ENCODE data around the gene ADGRG3.

The ADGRG3 gene

DNA sequence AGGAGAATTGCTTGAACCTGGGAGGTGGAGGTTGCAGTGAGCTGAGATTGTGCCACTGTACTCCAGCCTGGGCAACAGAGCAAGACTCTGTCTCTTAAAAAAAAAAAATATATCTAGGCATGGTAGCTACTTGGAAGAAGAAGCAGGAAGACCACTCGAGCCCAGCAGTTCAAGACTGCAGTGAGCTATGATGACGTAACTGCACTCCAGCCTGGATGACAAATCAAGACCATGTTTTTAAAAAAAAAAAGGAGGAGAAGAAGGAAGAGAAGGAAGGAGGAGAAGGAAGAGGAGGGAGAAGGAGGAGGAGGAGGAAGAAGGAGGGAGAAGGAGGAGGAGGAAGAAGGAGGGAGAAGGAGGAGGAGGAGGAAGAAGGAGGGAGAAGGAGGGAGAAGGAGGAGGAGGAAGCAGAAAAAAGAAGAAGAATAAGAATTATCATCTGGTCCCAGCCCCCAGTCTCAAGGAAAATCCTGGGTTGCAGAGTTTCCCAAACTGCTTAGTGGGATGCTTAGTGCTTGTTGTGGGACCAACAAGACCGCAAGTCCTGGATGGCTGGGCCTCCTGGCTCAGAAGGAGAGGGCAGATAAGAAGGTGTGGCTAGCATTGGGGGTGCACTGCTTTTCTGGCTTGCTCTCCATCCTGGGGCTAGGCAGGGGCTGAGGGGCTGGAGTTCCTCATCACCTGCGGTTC is 22.8 kb downstream of the ADGRG3 start:
- Histone ChIP-seq H3K9me2 (replicated peaks; ENCODE audit: insufficient read depth, low read length) (no peaks in the 10 kb centered on the region), H3K4me2 (ENCODE audit: low read depth, low read length, poor library complexity, severe bottlenecking) (no peak overlapping the region), H3K27ac (ENCODE audit: low read depth, low read length) (no peak overlapping the region), H3K27me3 (ENCODE audit: low read length) (no peaks in the 10 kb centered on the region), H3F3A (ENCODE audit: insufficient read depth) (no peaks in the 10 kb centered on the region), H3K9ac (ENCODE audit: low read length) (no peak overlapping the region), H3K36me3 (ENCODE audit: low read length) (no peaks in the 10 kb centered on the region), H2AFZ (ENCODE audit: low read depth, low read length, severe bottlenecking) (no peak overlapping the region), H4K20me1 (ENCODE audit: low read depth, low read length) (no peaks in the 10 kb centered on the region), H3K9me3 (ENCODE audit: insufficient read depth, low read length) (no peaks in the 10 kb centered on the region), H3K79me2 (ENCODE audit: insufficient read depth, low read length) (no peaks in the 10 kb centered on the region), H3K4me3 (ENCODE audit: insufficient read depth, low read length, poor library complexity, severe bottlenecking) (no peak overlapping the region)
- TF ChIP-seq, protein P1, sequence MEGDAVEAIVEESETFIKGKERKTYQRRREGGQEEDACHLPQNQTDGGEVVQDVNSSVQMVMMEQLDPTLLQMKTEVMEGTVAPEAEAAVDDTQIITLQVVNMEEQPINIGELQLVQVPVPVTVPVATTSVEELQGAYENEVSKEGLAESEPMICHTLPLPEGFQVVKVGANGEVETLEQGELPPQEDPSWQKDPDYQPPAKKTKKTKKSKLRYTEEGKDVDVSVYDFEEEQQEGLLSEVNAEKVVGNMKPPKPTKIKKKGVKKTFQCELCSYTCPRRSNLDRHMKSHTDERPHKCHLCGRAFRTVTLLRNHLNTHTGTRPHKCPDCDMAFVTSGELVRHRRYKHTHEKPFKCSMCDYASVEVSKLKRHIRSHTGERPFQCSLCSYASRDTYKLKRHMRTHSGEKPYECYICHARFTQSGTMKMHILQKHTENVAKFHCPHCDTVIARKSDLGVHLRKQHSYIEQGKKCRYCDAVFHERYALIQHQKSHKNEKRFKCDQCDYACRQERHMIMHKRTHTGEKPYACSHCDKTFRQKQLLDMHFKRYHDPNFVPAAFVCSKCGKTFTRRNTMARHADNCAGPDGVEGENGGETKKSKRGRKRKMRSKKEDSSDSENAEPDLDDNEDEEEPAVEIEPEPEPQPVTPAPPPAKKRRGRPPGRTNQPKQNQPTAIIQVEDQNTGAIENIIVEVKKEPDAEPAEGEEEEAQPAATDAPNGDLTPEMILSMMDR (IDR thresholded peaks at IDR 0.05; ENCODE audit: insufficient read depth, low read length, poor library complexity, severe bottlenecking) = no peak

DNA sequence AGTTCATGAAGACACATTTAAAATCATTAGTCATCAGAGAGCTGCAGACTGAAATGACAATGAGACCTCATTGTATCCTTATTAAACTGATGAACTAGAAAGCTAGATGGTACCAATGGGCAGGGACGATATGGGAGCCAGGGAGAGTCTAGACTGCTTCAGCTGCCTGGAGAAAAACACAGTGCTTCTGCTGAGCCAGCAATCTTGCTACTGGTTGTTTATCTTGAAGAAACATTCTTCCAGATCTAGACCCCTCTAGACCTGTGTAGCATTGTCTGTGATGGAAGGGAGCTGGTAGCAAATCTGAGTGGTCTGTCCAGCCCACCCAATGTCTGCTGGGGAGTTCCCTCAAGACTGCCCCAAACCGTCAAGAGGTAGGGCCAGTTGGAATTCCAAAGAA is 24.5 kb downstream of the ADGRG3 start:
- H3K79me2 ChIP-seq (ENCODE audit: insufficient read depth, low read length) = no peaks in the 10 kb centered on the region
- no peaks in the 10 kb centered on the region for H3K9me3 ChIP-seq (ENCODE audit: insufficient read depth, low read length)
- no peak overlapping the region for H2AFZ ChIP-seq (ENCODE audit: low read depth, low read length, severe bottlenecking)
- no peaks in the 10 kb centered on the region for H4K20me1 ChIP-seq (ENCODE audit: low read depth, low read length)
- no peak overlapping the region for H3K27ac ChIP-seq (ENCODE audit: low read depth, low read length)
- no peak overlapping the region for H3K4me2 ChIP-seq (ENCODE audit: low read depth, low read length, poor library complexity, severe bottlenecking)
- no peak overlapping the region for H3K9ac ChIP-seq (ENCODE audit: low read length)
- no peaks in the 10 kb centered on the region for H3K9me2 ChIP-seq (replicated peaks; ENCODE audit: insufficient read depth, low read length)
- no peaks in the 10 kb centered on the region for H3K36me3 ChIP-seq (ENCODE audit: low read length)
- H3K27me3 ChIP-seq (ENCODE audit: low read length) = no peaks in the 10 kb centered on the region
- H3F3A ChIP-seq (ENCODE audit: insufficient read depth) = no peaks in the 10 kb centered on the region
- TF ChIP-seq EZH2phosphoT487 (conservative IDR thresholded peaks at IDR 0.05; ENCODE audit: low read length) = no peak
- TF ChIP-seq, protein P1 (IDR thresholded peaks at IDR 0.05; ENCODE audit: insufficient read depth, low read length, poor library complexity, severe bottlenecking) = no peak
- H3K4me3 ChIP-seq (ENCODE audit: insufficient read depth, low read length, poor library complexity, severe bottlenecking) = no peak overlapping the region

DNA sequence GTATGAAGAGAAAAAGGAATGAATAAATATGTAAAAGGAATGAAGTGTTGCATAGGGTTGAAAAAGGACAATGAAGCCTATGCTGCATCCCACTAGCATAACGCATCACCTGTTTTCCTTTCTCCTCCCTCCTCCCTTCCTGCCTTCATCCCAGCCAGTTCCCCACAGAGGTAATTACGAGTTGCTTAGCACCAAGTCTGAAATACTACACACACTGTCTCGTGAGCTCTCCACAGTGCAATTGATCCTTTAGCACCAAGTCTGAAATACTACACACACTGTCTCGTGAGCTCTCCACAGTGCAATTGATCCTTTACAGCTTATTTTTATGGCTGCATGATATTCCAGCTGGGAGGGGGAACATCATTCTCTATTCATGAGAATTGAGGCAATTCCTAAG is 25.4 kb downstream of the ADGRG3 start:
- Histone ChIP-seq H3K79me2 (ENCODE audit: insufficient read depth, low read length) (no peaks in the 10 kb centered on the region), H3F3A (ENCODE audit: insufficient read depth) (no peaks in the 10 kb centered on the region), H3K9me3 (ENCODE audit: insufficient read depth, low read length) (no peaks in the 10 kb centered on the region), H3K27me3 (ENCODE audit: low read length) (no peaks in the 10 kb centered on the region), H3K27ac (ENCODE audit: low read depth, low read length) (no peak overlapping the region), H3K4me2 (ENCODE audit: low read depth, low read length, poor library complexity, severe bottlenecking) (no peak overlapping the region), H3K9ac (ENCODE audit: low read length) (no peak overlapping the region), H2AFZ (ENCODE audit: low read depth, low read length, severe bottlenecking) (no peak overlapping the region), H3K9me2 (replicated peaks; ENCODE audit: insufficient read depth, low read length) (no peaks in the 10 kb centered on the region), H3K4me3 (ENCODE audit: insufficient read depth, low read length, poor library complexity, severe bottlenecking) (no peak overlapping the region), H4K20me1 (ENCODE audit: low read depth, low read length) (no peaks in the 10 kb centered on the region), H3K36me3 (ENCODE audit: low read length) (no peaks in the 10 kb centered on the region)
- TF ChIP-seq EZH2phosphoT487 (conservative IDR thresholded peaks at IDR 0.05; ENCODE audit: low read length) = no peak
- TF ChIP-seq, protein P1 (IDR thresholded peaks at IDR 0.05; ENCODE audit: insufficient read depth, low read length, poor library complexity, severe bottlenecking) = no peak

All from SU-DHL-6 (cell line).